GM19025 (cell line): ENCODE measurements around the gene IL2RA.
"Not testable (repeated sequence)": the region's sequence is repeated elsewhere in the genome, so short reads cannot be mapped to it uniquely, and the experiment has no call there.

Experiments
- ATAC-seq: cut with Tn5 transposase; IDR thresholded peaks from one replicate; pipeline ENCODE4 v1.9.1; 2021; ENCODE audit warnings: mild to moderate bottlenecking, low read depth, moderate library complexity; ENCODE audit not compliant: unreplicated experiment

Gene IL2RA

GRCh38 chr10:6062101-6062771 lies at the start of gene IL2RA:
IL2RA (minus strand) TSS chr10:6062367; CDS start chr10:6062151, 216 bp downstream.
- ATAC-seq, result no peak

GRCh38 chr10:6110136-6110535 lies 48.0 kb upstream of the IL2RA start:
- no peak for ATAC-seq

GRCh38 chr10:6109444-6109775 lies 47.2 kb upstream of the IL2RA start:
- no peak for ATAC-seq

DNA sequence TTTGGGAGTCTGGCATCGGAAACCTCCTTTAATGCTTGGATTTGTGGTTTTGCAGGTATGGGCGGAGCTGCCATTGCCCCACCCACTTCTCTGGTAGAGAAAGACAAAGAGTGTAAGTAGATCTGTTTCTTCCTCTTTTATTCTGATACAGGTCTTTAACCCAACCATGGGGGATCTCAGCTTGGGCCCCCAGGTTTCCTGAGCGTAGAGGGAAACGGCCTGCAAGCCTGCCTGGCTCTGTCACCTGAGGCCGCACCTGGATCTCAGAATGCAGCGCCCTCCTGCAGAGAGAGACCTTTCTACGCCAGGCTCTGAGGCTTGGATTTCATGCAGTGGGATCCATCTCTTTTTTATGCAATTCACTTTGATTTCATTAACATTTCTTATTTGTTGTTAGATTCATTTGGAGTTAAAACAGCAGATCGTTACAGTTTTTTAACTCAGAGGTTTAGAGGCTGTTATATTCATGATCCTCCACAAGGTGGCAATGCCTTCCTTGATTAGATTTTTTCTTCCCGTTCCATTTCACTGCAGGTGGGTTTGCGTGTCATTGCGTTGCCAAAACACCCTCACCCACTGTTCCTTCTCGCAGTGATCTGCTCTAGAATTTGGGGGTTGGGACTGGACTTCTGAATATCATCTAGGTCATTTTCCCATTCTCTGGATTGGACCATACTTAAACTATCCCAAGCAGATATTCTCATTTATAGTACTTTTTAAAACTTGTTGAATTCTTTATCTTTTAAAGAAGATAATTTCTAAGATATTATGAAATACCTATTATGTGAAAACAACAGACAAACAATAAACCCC lies 46.7 kb upstream of the IL2RA start:
- ATAC-seq, result no peak

DNA sequence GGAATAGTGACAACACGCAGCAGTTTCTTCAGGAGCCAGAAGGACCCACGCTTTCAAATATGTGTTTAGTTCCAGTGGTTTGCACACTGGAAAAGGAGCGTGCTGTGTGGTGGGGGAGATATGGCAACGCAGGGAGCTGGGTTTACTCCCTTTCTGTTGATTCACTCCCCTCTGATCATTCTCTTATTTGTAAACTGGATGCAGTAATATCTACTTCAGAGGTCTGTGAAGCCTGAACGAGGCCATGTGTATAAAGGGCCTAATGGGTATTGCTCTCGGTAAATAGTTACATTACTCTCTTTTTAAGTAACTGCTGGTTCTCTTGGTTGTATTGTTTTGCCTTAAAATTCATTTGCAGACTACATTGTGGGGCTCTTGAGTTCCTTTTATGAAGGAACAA lies 45.9 kb upstream of the IL2RA start:
- no peak for ATAC-seq

GRCh38 chr10:6107616-6108015 lies 45.4 kb upstream of the IL2RA start:
- not testable (repeated sequence) for ATAC-seq

DNA sequence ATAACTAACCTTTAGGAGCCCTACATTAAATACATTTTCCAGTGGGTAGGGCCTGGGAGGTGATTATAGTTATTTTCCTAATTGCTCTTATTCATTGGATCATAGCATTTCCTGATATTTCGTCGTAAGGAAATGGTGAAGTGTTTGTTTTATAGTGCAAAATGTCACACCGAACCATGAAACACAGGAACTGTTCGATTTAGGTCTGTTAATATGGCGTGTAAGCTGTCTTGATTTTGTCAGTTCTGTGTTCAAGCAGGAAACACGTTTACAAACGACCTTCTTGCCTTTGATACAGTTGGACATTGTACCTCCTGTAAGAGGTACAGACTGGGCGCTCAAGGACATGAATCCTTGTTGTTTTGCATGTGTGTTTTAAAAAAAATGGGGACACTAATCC lies 41.4 kb upstream of the IL2RA start:
- no peak for ATAC-seq

DNA sequence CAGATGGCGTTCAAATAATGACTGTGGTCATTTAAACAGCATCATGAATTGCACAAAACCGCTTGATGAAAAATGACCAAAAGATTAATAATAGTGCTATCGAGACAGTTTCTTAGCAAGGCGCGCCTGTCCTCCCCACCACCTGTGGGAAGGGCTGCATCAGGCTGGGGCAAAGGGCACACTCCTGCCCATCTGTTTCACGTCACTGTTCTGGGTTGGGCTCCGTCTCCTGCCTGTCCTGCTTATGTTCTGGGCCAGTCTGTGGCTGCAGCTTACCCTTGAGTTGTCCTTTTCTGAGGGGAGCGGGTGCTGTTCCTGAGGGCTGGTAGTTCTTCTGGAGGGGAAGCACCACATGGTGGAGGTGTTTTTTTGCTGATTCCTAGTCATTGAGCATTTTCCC lies 40.0 kb upstream of the IL2RA start:
- no peak for ATAC-seq

GRCh38 chr10:6101181-6101580 lies 39.0 kb upstream of the IL2RA start:
- peak; percentile 93 for ATAC-seq

GRCh38 chr10:6100370-6100769 lies 38.2 kb upstream of the IL2RA start:
- ATAC-seq, result no peak

DNA sequence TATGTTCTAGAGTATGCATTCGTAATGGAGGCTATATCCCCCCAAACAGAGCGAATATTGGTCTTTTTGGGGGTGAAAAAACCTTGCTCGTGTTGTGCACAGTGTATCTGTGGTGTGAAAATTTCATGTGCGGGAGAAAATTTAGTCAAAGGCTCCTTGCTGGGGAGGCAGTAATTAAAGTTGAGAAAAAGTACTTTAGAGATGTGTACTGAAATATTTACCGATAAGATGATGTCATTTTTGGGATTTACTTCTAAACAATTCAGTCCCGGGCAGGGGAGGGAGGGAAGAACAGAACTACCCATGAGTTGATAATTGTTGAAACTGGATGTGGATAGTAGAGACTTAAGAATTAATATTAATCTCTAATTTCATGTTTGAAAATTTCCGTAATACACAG lies 36.0 kb upstream of the IL2RA start:
- ATAC-seq, result no peak

- ATAC-seq, result no peak
Observed at GRCh38 chr10:6097063-6097462, 34.9 kb upstream of the IL2RA start.

- ATAC-seq, result no peak
Observed at GRCh38 chr10:6095810-6096570, 33.8 kb upstream of the IL2RA start.

DNA sequence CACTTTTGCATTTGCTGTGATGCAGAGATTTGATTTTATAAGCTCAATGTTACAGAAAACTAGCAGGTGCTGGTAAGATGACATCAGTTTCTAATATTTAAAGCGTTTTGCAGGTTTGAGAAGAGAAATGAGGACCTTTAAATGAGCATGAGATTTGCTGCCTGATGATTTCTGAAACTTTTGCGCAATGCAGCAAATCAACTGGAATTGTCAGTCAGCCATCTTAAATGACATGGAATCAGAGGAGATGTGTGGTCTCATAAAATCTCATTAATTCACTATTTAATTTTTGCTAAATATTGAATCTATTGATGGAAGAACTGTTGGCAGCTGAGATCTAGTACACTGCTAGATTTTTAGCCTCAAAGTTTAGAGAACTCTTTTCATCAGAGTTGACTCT lies 30.6 kb upstream of the IL2RA start:
- ATAC-seq, result no peak

GRCh38 chr10:6091630-6092029 lies 29.5 kb upstream of the IL2RA start:
- no peak for ATAC-seq

DNA sequence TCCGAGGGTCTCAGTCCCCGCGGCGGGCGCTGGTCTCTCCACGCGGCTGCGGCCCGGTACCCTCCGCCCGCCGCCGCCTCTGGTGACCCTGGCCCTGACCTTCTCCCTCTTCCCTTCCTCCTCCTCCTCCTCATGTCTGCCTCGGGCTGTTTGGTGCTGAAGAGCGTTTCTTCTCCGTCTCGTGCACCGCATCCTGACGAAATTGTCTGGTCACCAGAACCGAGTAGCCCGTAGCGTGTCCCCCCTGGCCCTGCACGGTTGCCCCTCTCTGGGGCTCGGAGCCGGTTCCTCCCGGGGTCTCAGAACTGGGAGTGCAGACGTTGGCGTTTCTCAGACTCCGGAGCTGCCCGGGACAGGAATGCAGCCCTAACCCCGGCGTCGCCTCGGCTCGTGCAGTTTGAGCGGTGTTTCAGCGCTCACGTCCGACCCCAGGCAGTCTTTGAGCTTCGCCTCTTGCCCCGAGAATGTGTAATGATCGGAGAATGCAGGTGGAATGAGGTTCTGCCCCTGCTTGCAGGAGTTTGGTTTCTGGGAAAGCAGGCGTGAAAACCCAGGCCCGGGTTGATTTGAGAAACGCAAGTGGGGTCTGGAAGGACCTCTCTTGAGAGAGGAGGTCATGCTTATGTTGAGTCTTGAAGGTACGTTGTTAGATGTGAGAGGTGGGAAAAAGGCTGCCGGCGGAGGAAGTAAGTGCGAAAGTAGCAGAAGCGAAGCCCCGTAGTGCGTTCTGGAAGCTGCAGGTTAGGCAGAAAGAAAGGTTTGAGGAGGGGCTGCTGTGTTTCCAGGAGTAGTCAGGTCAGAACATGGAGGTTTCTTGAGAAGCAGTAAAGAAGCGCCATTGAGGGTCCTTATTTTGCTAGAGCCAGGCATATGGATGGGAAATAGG lies 27.4 kb upstream of the IL2RA start:
- ATAC-seq, result no peak

GRCh38 chr10:6088721-6089333 lies 26.7 kb upstream of the IL2RA start, which contains the start of gene RBM17:
RBM17 (plus strand) TSS chr10:6089034; CDS start chr10:6097066, 8,032 bp downstream.
- ATAC-seq, result peak; percentile 84

DNA sequence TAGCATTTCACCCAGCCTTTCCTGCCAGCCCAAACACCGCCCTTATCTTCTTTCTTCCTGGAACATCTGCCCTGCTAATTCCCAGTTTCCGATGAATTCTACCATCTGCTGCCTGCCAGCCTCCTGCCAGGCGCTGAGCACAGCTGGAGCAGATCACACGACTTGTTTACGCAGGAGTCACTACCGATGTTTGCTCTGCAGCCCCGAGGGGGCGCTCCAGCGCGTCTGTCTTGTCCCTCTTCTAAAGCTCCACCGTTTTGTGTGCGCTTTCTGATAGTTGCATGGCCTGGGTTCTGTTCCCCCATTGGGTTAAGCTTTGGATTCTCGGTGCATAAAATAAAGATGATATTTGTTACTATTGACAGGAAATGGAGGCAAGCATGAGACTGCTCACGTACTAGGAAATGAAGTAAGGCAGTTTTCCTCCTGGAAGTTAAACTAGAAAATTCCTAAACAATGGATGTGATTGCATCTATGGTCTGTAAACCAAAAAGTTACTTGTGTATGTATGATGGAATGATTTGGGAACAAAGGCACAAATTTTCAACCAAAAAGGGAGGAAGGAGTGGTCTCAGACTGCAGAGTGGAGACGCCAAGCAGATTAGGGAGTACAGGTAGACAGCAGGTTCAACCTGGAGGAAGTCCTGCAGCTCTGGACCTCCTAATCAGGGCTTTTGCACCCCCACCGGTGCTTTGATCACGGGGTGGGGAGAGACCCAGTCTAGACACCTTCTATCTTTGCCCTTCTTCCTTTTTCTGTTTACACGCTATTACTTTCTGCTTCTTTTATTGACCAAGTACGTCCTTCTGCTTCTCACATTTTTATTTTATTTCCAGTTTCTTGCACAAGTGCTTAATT lies 24.4 kb upstream of the IL2RA start:
- no peak for ATAC-seq
